H1 (cell line): Measurements from ENCODE around the gene QPCT. TPM values are rescaled to one million over a fixed set of nuclear protein-coding genes. Genes with fewer than 3 reads are reported as not detected.

Experiments
- BRCA1 ChIP-seq: IDR thresholded peaks from 2 replicates; pipeline ENCODE4 v1.6.1; 2012; ENCODE audit warnings: low read depth, low read length, improper control_type of control experiment
- KDM1A ChIP-seq: fragments of 200-600, 300-600 bp; sonication (generic); IDR thresholded peaks from 2 replicates; pipeline ENCODE4 v1.7.1; 2016; ENCODE audit warnings: mild to moderate bottlenecking, low read length, borderline replicate concordance
- TBP ChIP-seq: IDR thresholded peaks from 2 replicates; pipeline ENCODE4 v1.6.1; 2011; ENCODE audit warnings: low read depth, low read length, improper control_type of control experiment
- polyA plus RNA-seq, 7 experiments: library from polyadenylated mRNA; depleted of rRNA in 3 of 7; stranded (reverse) in 5 of 7; unstranded in 2 of 7; fragments of >200 nt in 5 of 7; fragments of 200-250 nt in 2 of 7; gene quantifications; 1 replicate in 5 of 7; 2 replicates in 1 of 7; 4 replicates in 1 of 7; pipeline versions ENCODE4 v1.2.1 to v1.2.3, GENCODE V29; 2011 to 2013; ENCODE audit warnings: missing spikeins in 2 of 7, mixed read lengths in 2 of 7
- total RNA-seq: library from RNA; stranded (reverse); fragmentation: NEBNext Ultra II Directional; extraction: Animal tissue kit (Norgen Biotek cat#: 25700); gene quantifications from 2 replicates; pipeline ENCODE4 v1.2.1, GENCODE V29; 2021
- TF ChIP-seq, protein P1 (sequence below): fragments of 300-600 bp; sonication (generic); IDR thresholded peaks from 2 replicates; pipeline ENCODE4 v1.7.1; 2012; ENCODE audit warnings: low read length, moderate library complexity, mild to moderate bottlenecking, inconsistent platforms; ENCODE audit not compliant: insufficient replicate concordance
- TF ChIP-seq, protein P2 (sequence below), 3 experiments: IDR thresholded peaks; 1 replicate in 2 of 3; 2 replicates in 1 of 3; pipeline versions ENCODE4 v1.5.1 to v1.6.1; 2011; ENCODE audit warnings: low read length in 3 of 3, mild to moderate bottlenecking in 3 of 3, inconsistent platforms in 2 of 3, low read depth in 1 of 3, moderate library complexity in 1 of 3; ENCODE audit not compliant: insufficient read depth in 1 of 3; ENCODE audit errors: control extremely low read depth in 1 of 3

Gene QPCT
- total and polyA plus RNA-seq, 2 of the 8 experiments (the other 6 are each of a cell fraction or from before 2014, with no cell fraction given): 4.0 to 4.3 TPM

DNA sequence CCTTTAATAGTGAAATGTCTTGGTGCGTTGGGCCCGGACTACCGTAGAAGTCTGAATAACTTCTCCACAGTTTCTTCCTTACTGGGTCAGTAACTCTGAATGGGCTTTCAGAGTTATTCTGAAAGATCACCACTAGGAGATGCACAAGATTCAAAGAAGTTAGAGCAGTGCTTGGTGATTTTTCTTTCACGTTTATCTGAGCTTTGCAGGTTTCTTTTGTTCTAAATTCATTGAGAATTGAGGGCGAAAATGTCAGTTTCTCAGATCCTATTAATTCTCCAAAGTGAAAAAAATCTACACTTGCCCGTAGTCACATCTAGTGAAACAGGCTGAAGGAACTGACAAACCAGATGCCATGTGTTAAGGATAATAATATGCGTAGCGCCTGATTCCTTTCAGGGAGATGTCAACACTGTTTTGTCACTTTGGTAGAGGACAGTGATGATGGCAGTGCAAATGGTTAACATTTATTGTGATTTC, 70.1 kb downstream of the QPCT start (continued):
- TF ChIP-seq, protein P1, sequence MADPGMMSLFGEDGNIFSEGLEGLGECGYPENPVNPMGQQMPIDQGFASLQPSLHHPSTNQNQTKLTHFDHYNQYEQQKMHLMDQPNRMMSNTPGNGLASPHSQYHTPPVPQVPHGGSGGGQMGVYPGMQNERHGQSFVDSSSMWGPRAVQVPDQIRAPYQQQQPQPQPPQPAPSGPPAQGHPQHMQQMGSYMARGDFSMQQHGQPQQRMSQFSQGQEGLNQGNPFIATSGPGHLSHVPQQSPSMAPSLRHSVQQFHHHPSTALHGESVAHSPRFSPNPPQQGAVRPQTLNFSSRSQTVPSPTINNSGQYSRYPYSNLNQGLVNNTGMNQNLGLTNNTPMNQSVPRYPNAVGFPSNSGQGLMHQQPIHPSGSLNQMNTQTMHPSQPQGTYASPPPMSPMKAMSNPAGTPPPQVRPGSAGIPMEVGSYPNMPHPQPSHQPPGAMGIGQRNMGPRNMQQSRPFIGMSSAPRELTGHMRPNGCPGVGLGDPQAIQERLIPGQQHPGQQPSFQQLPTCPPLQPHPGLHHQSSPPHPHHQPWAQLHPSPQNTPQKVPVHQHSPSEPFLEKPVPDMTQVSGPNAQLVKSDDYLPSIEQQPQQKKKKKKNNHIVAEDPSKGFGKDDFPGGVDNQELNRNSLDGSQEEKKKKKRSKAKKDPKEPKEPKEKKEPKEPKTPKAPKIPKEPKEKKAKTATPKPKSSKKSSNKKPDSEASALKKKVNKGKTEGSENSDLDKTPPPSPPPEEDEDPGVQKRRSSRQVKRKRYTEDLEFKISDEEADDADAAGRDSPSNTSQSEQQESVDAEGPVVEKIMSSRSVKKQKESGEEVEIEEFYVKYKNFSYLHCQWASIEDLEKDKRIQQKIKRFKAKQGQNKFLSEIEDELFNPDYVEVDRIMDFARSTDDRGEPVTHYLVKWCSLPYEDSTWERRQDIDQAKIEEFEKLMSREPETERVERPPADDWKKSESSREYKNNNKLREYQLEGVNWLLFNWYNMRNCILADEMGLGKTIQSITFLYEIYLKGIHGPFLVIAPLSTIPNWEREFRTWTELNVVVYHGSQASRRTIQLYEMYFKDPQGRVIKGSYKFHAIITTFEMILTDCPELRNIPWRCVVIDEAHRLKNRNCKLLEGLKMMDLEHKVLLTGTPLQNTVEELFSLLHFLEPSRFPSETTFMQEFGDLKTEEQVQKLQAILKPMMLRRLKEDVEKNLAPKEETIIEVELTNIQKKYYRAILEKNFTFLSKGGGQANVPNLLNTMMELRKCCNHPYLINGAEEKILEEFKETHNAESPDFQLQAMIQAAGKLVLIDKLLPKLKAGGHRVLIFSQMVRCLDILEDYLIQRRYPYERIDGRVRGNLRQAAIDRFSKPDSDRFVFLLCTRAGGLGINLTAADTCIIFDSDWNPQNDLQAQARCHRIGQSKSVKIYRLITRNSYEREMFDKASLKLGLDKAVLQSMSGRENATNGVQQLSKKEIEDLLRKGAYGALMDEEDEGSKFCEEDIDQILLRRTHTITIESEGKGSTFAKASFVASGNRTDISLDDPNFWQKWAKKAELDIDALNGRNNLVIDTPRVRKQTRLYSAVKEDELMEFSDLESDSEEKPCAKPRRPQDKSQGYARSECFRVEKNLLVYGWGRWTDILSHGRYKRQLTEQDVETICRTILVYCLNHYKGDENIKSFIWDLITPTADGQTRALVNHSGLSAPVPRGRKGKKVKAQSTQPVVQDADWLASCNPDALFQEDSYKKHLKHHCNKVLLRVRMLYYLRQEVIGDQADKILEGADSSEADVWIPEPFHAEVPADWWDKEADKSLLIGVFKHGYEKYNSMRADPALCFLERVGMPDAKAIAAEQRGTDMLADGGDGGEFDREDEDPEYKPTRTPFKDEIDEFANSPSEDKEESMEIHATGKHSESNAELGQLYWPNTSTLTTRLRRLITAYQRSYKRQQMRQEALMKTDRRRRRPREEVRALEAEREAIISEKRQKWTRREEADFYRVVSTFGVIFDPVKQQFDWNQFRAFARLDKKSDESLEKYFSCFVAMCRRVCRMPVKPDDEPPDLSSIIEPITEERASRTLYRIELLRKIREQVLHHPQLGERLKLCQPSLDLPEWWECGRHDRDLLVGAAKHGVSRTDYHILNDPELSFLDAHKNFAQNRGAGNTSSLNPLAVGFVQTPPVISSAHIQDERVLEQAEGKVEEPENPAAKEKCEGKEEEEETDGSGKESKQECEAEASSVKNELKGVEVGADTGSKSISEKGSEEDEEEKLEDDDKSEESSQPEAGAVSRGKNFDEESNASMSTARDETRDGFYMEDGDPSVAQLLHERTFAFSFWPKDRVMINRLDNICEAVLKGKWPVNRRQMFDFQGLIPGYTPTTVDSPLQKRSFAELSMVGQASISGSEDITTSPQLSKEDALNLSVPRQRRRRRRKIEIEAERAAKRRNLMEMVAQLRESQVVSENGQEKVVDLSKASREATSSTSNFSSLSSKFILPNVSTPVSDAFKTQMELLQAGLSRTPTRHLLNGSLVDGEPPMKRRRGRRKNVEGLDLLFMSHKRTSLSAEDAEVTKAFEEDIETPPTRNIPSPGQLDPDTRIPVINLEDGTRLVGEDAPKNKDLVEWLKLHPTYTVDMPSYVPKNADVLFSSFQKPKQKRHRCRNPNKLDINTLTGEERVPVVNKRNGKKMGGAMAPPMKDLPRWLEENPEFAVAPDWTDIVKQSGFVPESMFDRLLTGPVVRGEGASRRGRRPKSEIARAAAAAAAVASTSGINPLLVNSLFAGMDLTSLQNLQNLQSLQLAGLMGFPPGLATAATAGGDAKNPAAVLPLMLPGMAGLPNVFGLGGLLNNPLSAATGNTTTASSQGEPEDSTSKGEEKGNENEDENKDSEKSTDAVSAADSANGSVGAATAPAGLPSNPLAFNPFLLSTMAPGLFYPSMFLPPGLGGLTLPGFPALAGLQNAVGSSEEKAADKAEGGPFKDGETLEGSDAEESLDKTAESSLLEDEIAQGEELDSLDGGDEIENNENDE: no peak
- TF ChIP-seq TBP: no peak
- TF ChIP-seq, protein P2, sequence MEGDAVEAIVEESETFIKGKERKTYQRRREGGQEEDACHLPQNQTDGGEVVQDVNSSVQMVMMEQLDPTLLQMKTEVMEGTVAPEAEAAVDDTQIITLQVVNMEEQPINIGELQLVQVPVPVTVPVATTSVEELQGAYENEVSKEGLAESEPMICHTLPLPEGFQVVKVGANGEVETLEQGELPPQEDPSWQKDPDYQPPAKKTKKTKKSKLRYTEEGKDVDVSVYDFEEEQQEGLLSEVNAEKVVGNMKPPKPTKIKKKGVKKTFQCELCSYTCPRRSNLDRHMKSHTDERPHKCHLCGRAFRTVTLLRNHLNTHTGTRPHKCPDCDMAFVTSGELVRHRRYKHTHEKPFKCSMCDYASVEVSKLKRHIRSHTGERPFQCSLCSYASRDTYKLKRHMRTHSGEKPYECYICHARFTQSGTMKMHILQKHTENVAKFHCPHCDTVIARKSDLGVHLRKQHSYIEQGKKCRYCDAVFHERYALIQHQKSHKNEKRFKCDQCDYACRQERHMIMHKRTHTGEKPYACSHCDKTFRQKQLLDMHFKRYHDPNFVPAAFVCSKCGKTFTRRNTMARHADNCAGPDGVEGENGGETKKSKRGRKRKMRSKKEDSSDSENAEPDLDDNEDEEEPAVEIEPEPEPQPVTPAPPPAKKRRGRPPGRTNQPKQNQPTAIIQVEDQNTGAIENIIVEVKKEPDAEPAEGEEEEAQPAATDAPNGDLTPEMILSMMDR (IDR thresholded peaks at IDR 0.05; ENCODE audit: control extremely low read depth in 1 of 3, insufficient read depth in 1 of 3, low read depth in 1 of 3, low read length in 3 of 3): peak in 2 of 3 experiments; percentile 75 to 82; a peak in 3 of 4 replicates
- TF ChIP-seq KDM1A: no peak
- no peak for TF ChIP-seq BRCA1
